ENCODE data around the gene DHX58.

Gene DHX58

GRCh38 chr17:42071810-42072209, 40.7 kb downstream of the DHX58 start:
- no peaks in the 10 kb centered on the region for H3K79me2 ChIP-seq (ENCODE audit: control insufficient read depth, insufficient read depth, low read length, poor library complexity)

GRCh38 chr17:42068979-42069378, 43.5 kb downstream of the DHX58 start:
- Histone ChIP-seq H3K27me3 (ENCODE audit: insufficient read depth, low read length) (peaks cover 23% of the 10 kb centered on the region), H2AK5ac (ENCODE audit: low read length) (no peak overlapping the region), H4K91ac (ENCODE audit: low read depth, low read length) (no peak overlapping the region), H3K9ac (ENCODE audit: low read length) (no peak overlapping the region), H3K23ac (ENCODE audit: low read length) (no peak overlapping the region), H3K4me3 (ENCODE audit: low read depth, low read length) (no peak overlapping the region), H3K4ac (ENCODE audit: low read depth, low read length) (no peak overlapping the region), H3K9me3 (ENCODE audit: insufficient read depth, low read depth, low read length) (no peaks in the 10 kb centered on the region), H3K18ac (ENCODE audit: low read length) (no peak overlapping the region), H2BK120ac (ENCODE audit: insufficient read depth, low read length, poor library complexity) (no peak overlapping the region), H3K4me2 (ENCODE audit: low read length) (no peak overlapping the region), H4K8ac (ENCODE audit: low read depth, low read length) (no peak overlapping the region), H2BK5ac (ENCODE audit: low read depth, low read length, poor library complexity) (no peak overlapping the region), H3K27ac (ENCODE audit: low read depth, low read length) (no peak overlapping the region), H2AFZ (ENCODE audit: insufficient read depth, low read length, poor library complexity) (no peak overlapping the region), H3K36me3 (ENCODE audit: control insufficient read depth in 1 of 2, insufficient read depth in 2 of 2, low read length in 2 of 2) (no peaks in the 10 kb centered on the region), H3K14ac (ENCODE audit: low read length) (no peak overlapping the region), H3K79me2 (ENCODE audit: control insufficient read depth, insufficient read depth, low read length, poor library complexity) (no peaks in the 10 kb centered on the region), H3K4me1 (ENCODE audit: control insufficient read depth in 1 of 2, insufficient read depth in 2 of 2, low read length in 2 of 2) (no peaks in the 10 kb centered on the region), H4K12ac (ENCODE audit: low read depth, low read length) (no peak overlapping the region), H3K79me1 (ENCODE audit: low read length) (no peaks in the 10 kb centered on the region), H2BK12ac (ENCODE audit: low read length) (no peak overlapping the region)
- WGBS (ENCODE audit: extremely low coverage, insufficient coverage, insufficient read length): no CpG with 5 or more reads among the region's 3 CpGs
- DNase-seq: no peak

More at GRCh38 chr17:42071810-42072209, 40.7 kb downstream of the DHX58 start:
- H3K4ac ChIP-seq (ENCODE audit: low read depth, low read length): no peak overlapping the region
- H3K23ac ChIP-seq (ENCODE audit: low read length): no peak overlapping the region
- no peak overlapping the region for H3K27ac ChIP-seq (ENCODE audit: low read depth, low read length)
- H3K4me1 ChIP-seq (ENCODE audit: control insufficient read depth in 1 of 2, insufficient read depth in 2 of 2, low read length in 2 of 2): no peaks in the 10 kb centered on the region
- H2AFZ ChIP-seq (ENCODE audit: insufficient read depth, low read length, poor library complexity): no peak overlapping the region
- H4K12ac ChIP-seq (ENCODE audit: low read depth, low read length): no peak overlapping the region
- no peaks in the 10 kb centered on the region for H3K79me1 ChIP-seq (ENCODE audit: low read length)
- H3K27me3 ChIP-seq (ENCODE audit: insufficient read depth, low read length): peaks cover 23% of the 10 kb centered on the region
- H3K9me3 ChIP-seq (ENCODE audit: insufficient read depth, low read depth, low read length): no peaks in the 10 kb centered on the region
- no peak overlapping the region for H2BK5ac ChIP-seq (ENCODE audit: low read depth, low read length, poor library complexity)
- H3K18ac ChIP-seq (ENCODE audit: low read length): no peak overlapping the region
- H3K4me2 ChIP-seq (ENCODE audit: low read length): no peak overlapping the region
- no peak for DNase-seq
- H3K4me3 ChIP-seq (ENCODE audit: low read depth, low read length): no peak overlapping the region
- no peak overlapping the region for H2BK12ac ChIP-seq (ENCODE audit: low read length)
- H2AK5ac ChIP-seq (ENCODE audit: low read length): no peak overlapping the region
- H3K36me3 ChIP-seq (ENCODE audit: control insufficient read depth in 1 of 2, insufficient read depth in 2 of 2, low read length in 2 of 2): no peaks in the 10 kb centered on the region
- H3K14ac ChIP-seq (ENCODE audit: low read length): no peak overlapping the region
- no peak overlapping the region for H3K9ac ChIP-seq (ENCODE audit: low read length)
- no peak overlapping the region for H4K91ac ChIP-seq (ENCODE audit: low read depth, low read length)
- no CpG with 5 or more reads among the region's 3 CpGs for WGBS (ENCODE audit: extremely low coverage, insufficient coverage, insufficient read length)
- no peak overlapping the region for H4K8ac ChIP-seq (ENCODE audit: low read depth, low read length)
- no peak overlapping the region for H2BK120ac ChIP-seq (ENCODE audit: insufficient read depth, low read length, poor library complexity)

GRCh38 chr17:42067371-42068091, 45.0 kb downstream of the DHX58 start:
- Histone ChIP-seq H3K4ac (ENCODE audit: low read depth, low read length) (no peak overlapping the region), H3K27ac (ENCODE audit: low read depth, low read length) (no peak overlapping the region)

GRCh38 chr17:42065201-42065600, 47.3 kb downstream of the DHX58 start:
- Histone ChIP-seq H2BK120ac (ENCODE audit: insufficient read depth, low read length, poor library complexity) (no peak overlapping the region), H3K18ac (ENCODE audit: low read length) (no peak overlapping the region), H2AK5ac (ENCODE audit: low read length) (no peak overlapping the region), H2BK5ac (ENCODE audit: low read depth, low read length, poor library complexity) (no peak overlapping the region), H3K14ac (ENCODE audit: low read length) (no peak overlapping the region), H3K79me2 (ENCODE audit: control insufficient read depth, insufficient read depth, low read length, poor library complexity) (no peaks in the 10 kb centered on the region), H3K4me1 (ENCODE audit: control insufficient read depth in 1 of 2, insufficient read depth in 2 of 2, low read length in 2 of 2) (no peaks in the 10 kb centered on the region), H3K4ac (ENCODE audit: low read depth, low read length) (no peak overlapping the region), H3K9ac (ENCODE audit: low read length) (no peak overlapping the region), H3K36me3 (ENCODE audit: control insufficient read depth in 1 of 2, insufficient read depth in 2 of 2, low read length in 2 of 2) (no peaks in the 10 kb centered on the region), H3K27me3 (ENCODE audit: insufficient read depth, low read length) (no peaks in the 10 kb centered on the region), H3K9me3 (ENCODE audit: insufficient read depth, low read depth, low read length) (peaks cover 1% of the 10 kb centered on the region), H3K4me2 (ENCODE audit: low read length) (no peak overlapping the region), H4K91ac (ENCODE audit: low read depth, low read length) (no peak overlapping the region), H3K27ac (ENCODE audit: low read depth, low read length) (no peak overlapping the region), H4K8ac (ENCODE audit: low read depth, low read length) (no peak overlapping the region), H2AFZ (ENCODE audit: insufficient read depth, low read length, poor library complexity) (no peak overlapping the region), H4K12ac (ENCODE audit: low read depth, low read length) (no peak overlapping the region), H3K79me1 (ENCODE audit: low read length) (no peaks in the 10 kb centered on the region), H2BK12ac (ENCODE audit: low read length) (no peak overlapping the region), H3K23ac (ENCODE audit: low read length) (no peak overlapping the region), H3K4me3 (ENCODE audit: low read depth, low read length) (no peak overlapping the region)
- WGBS (ENCODE audit: extremely low coverage, insufficient coverage, insufficient read length): no CpG with 5 or more reads among the region's 2 CpGs
- peak in 1 of 2 donors; percentile 52 for DNase-seq

More at GRCh38 chr17:42067371-42068091, 45.0 kb downstream of the DHX58 start:
- H3K79me1 ChIP-seq (ENCODE audit: low read length): no peaks in the 10 kb centered on the region
- H2BK5ac ChIP-seq (ENCODE audit: low read depth, low read length, poor library complexity): no peak overlapping the region
- H4K91ac ChIP-seq (ENCODE audit: low read depth, low read length): no peak overlapping the region
- no peaks in the 10 kb centered on the region for H3K79me2 ChIP-seq (ENCODE audit: control insufficient read depth, insufficient read depth, low read length, poor library complexity)
- no peak overlapping the region for H4K8ac ChIP-seq (ENCODE audit: low read depth, low read length)
- H3K4me3 ChIP-seq (ENCODE audit: low read depth, low read length): no peak overlapping the region
- no peak overlapping the region for H2AFZ ChIP-seq (ENCODE audit: insufficient read depth, low read length, poor library complexity)
- no peak overlapping the region for H3K18ac ChIP-seq (ENCODE audit: low read length)
- H3K4me2 ChIP-seq (ENCODE audit: low read length): no peak overlapping the region
- H3K23ac ChIP-seq (ENCODE audit: low read length): no peak overlapping the region
- no peak overlapping the region for H2BK12ac ChIP-seq (ENCODE audit: low read length)
- H3K9me3 ChIP-seq (ENCODE audit: insufficient read depth, low read depth, low read length): no peaks in the 10 kb centered on the region
- H3K4me1 ChIP-seq (ENCODE audit: control insufficient read depth in 1 of 2, insufficient read depth in 2 of 2, low read length in 2 of 2): no peaks in the 10 kb centered on the region
- no peaks in the 10 kb centered on the region for H3K36me3 ChIP-seq (ENCODE audit: control insufficient read depth in 1 of 2, insufficient read depth in 2 of 2, low read length in 2 of 2)
- no CpG with 5 or more reads among the region's 12 CpGs for whole genome bisulfite sequencing (ENCODE audit: extremely low coverage, insufficient coverage, insufficient read length)
- H4K12ac ChIP-seq (ENCODE audit: low read depth, low read length): no peak overlapping the region
- H3K9ac ChIP-seq (ENCODE audit: low read length): no peak overlapping the region
- no peak overlapping the region for H2AK5ac ChIP-seq (ENCODE audit: low read length)
- H3K27me3 ChIP-seq (ENCODE audit: insufficient read depth, low read length): peaks cover 12% of the 10 kb centered on the region
- peak; percentile 50 to 82 for DNase-seq
- H2BK120ac ChIP-seq (ENCODE audit: insufficient read depth, low read length, poor library complexity): no peak overlapping the region
- H3K14ac ChIP-seq (ENCODE audit: low read length): no peak overlapping the region

Measured in trophoblast cell (in vitro differentiated cells and primary cell).